ENCODE data around the gene NIFK.
"Not testable (repeated sequence)": the region's sequence is repeated elsewhere in the genome, so short reads cannot be mapped to it uniquely, and the experiment has no call there.

The NIFK gene

GRCh38 chr2:121731366-121731765 is 5.3 kb downstream of the NIFK start:
- DNase-seq: no peak

- no peak for DNase-seq
These were observed 8.7 kb downstream of the NIFK start for GRCh38 chr2:121727950-121728349.

- no peak for DNase-seq
These were observed 9.3 kb downstream of the NIFK start for GRCh38 chr2:121727332-121727731.

- DNase-seq: no peak
These were observed 13.4 kb downstream of the NIFK start for GRCh38 chr2:121723316-121723715.

GRCh38 chr2:121722479-121722878 is 14.2 kb downstream of the NIFK start:
- DNase-seq: no peak

GRCh38 chr2:121721926-121722325 is 14.7 kb downstream of the NIFK start:
- DNase-seq: no peak

GRCh38 chr2:121717529-121717928 is 19.1 kb downstream of the NIFK start:
- no peak for DNase-seq

- DNase-seq: no peak
These were observed 20.5 kb downstream of the NIFK start for GRCh38 chr2:121716126-121716525.

- not testable (repeated sequence) for DNase-seq
These were observed 25.2 kb downstream of the NIFK start for GRCh38 chr2:121711481-121711880.

- no peak for DNase-seq
These were observed 26.1 kb downstream of the NIFK start for GRCh38 chr2:121710470-121711170.

GRCh38 chr2:121709776-121710469 is 26.8 kb downstream of the NIFK start:
- DNase-seq: no peak

GRCh38 chr2:121707920-121708361 is 28.7 kb downstream of the NIFK start:
- DNase-seq: no peak

GRCh38 chr2:121707344-121707919 is 29.2 kb downstream of the NIFK start:
- no peak for DNase-seq

GRCh38 chr2:121705958-121706357 is 30.7 kb downstream of the NIFK start:
- DNase-seq: no peak

- DNase-seq: no peak
These were observed 31.3 kb downstream of the NIFK start for GRCh38 chr2:121705390-121705789.

GRCh38 chr2:121701761-121702160 is 34.9 kb downstream of the NIFK start:
- not testable (repeated sequence) for DNase-seq

GRCh38 chr2:121699421-121700333 is 37.0 kb downstream of the NIFK start:
- peak; percentile 43 to 93 for DNase-seq

- DNase-seq: no peak
These were observed 38.3 kb downstream of the NIFK start for GRCh38 chr2:121698318-121698930.

- no peak for DNase-seq
These were observed 39.5 kb downstream of the NIFK start for GRCh38 chr2:121697108-121697631.

GRCh38 chr2:121696410-121696930 is 40.2 kb downstream of the NIFK start:
- no peak for DNase-seq

GRCh38 chr2:121695171-121695451 is 41.6 kb downstream of the NIFK start:
- DNase-seq: no peak
